Measurements from ENCODE around the gene DOCK11.
A peak's percentile ranks its signal among the peaks of the same experiment; 100 is the strongest.

DOCK11 gene

GRCh38 chrX:118634336-118634735, 138.7 kb downstream of the DOCK11 start:
- no peak for DNase-seq

GRCh38 chrX:118637997-118638396, 142.4 kb downstream of the DOCK11 start:
- DNase-seq, result no peak

GRCh38 chrX:118644378-118644777, 148.8 kb downstream of the DOCK11 start:
- peak; percentile 14 to 21 for DNase-seq

- DNase-seq, result no peak
Observed at GRCh38 chrX:118652717-118653116, 157.1 kb downstream of the DOCK11 start.

- DNase-seq, result no peak
Observed at GRCh38 chrX:118654331-118654730, 158.7 kb downstream of the DOCK11 start.

- no peak for DNase-seq
Observed at GRCh38 chrX:118655561-118656246, 160.1 kb downstream of the DOCK11 start.

- no peak for DNase-seq
Observed at GRCh38 chrX:118657413-118657812, 161.8 kb downstream of the DOCK11 start.

- no peak for DNase-seq
Observed at GRCh38 chrX:118660085-118660484, 164.5 kb downstream of the DOCK11 start.

GRCh38 chrX:118665204-118665603, 169.6 kb downstream of the DOCK11 start:
- no peak for DNase-seq

GRCh38 chrX:118666521-118666920, 170.9 kb downstream of the DOCK11 start:
- DNase-seq, result no peak

- DNase-seq, result no peak
Observed at GRCh38 chrX:118669435-118669834, 173.8 kb downstream of the DOCK11 start.

- no peak for DNase-seq
Observed at GRCh38 chrX:118675326-118675965, 179.8 kb downstream of the DOCK11 start.

- DNase-seq, result no peak
Observed at GRCh38 chrX:118675966-118676349, 180.3 kb downstream of the DOCK11 start.

- no peak for DNase-seq
Observed at GRCh38 chrX:118677318-118677717, 181.7 kb downstream of the DOCK11 start.

GRCh38 chrX:118679290-118679689, 183.7 kb downstream of the DOCK11 start:
- DNase-seq, result no peak

GRCh38 chrX:118682258-118683014, 186.8 kb downstream of the DOCK11 start:
- DNase-seq, result peak; percentile 20 to 21

- no peak for DNase-seq
Observed at GRCh38 chrX:118685393-118685792, 189.8 kb downstream of the DOCK11 start.

- DNase-seq, result no peak
Observed at GRCh38 chrX:118688935-118689334, 193.3 kb downstream of the DOCK11 start.

GRCh38 chrX:118693843-118694242, 198.2 kb downstream of the DOCK11 start:
- no peak for DNase-seq

GRCh38 chrX:118694638-118695037, 199.0 kb downstream of the DOCK11 start:
- no peak for DNase-seq

GRCh38 chrX:118698516-118699170, 203.0 kb downstream of the DOCK11 start:
- DNase-seq, result no peak

GRCh38 chrX:118702741-118703140, 207.1 kb downstream of the DOCK11 start:
- DNase-seq, result no peak

GRCh38 chrX:118706681-118707080, 211.1 kb downstream of the DOCK11 start:
- DNase-seq, result no peak

Data from SHP77 (cell line).